Chondrocyte (in vitro differentiated cells): ENCODE results near the gene CAV1. TPM values are rescaled to one million over a fixed set of nuclear protein-coding genes. Genes with fewer than 3 reads are reported as not detected.

Source experiments
- DNase-seq: peaks from one replicate; pipeline ENCODE4 v3.0.0; 2021; ENCODE audit warnings: mixed read lengths, low spot score
- H3K27ac Mint-ChIP-seq: one replicate; pipeline ENCODE4 v1.8.0; 2021; ENCODE audit warnings: mild to moderate bottlenecking, moderate library complexity, mixed read lengths; ENCODE audit not compliant: unreplicated experiment
- H3K27me3 Mint-ChIP-seq: 2 replicates; pipeline ENCODE4 v1.8.0; 2021; ENCODE audit warnings: low read depth, mixed read lengths
- H3K36me3 Mint-ChIP-seq: 2 replicates; pipeline ENCODE4 v1.8.0; 2021; ENCODE audit warnings: low read depth, mixed read lengths
- H3K4me1 Mint-ChIP-seq: 2 replicates; pipeline ENCODE4 v1.8.0; 2021; ENCODE audit warnings: low read depth, mild to moderate bottlenecking, mixed read lengths
- H3K4me3 Mint-ChIP-seq: one replicate; pipeline ENCODE4 v1.8.0; 2021; ENCODE audit warnings: mild to moderate bottlenecking, moderate library complexity, mixed read lengths; ENCODE audit not compliant: unreplicated experiment
- H3K9me3 Mint-ChIP-seq: 2 replicates; pipeline ENCODE4 v1.8.0; 2021; ENCODE audit warnings: low read depth, mixed read lengths
- CTCF ChIP-seq: fragments of 200-600 bp; sonication (generic); IDR thresholded peaks from 2 replicates; pipeline ENCODE4 v1.5.0; 2021; ENCODE audit warnings: antibody characterized with exemption, mild to moderate bottlenecking, moderate library complexity
- total RNA-seq: library from RNA; stranded (reverse); gene quantifications from 3 replicates; pipeline ENCODE4 v1.2.1, GENCODE V29; 2021

CAV1 gene
- total RNA-seq, 1 donor from 2014 or later = 297 TPM

- no peak for TF ChIP-seq CTCF
- H3K4me3 Mint-ChIP-seq = peak overlapping the region; percentile 84
- H3K27me3 Mint-ChIP-seq = no peaks in the 10 kb centered on the region
- peaks cover 39% of the 10 kb centered on the region for H3K4me1 Mint-ChIP-seq
- H3K9me3 Mint-ChIP-seq = peaks cover 3% of the 10 kb centered on the region
- H3K36me3 Mint-ChIP-seq = peaks cover 4% of the 10 kb centered on the region
- peak overlapping the region; percentile 77 for H3K27ac Mint-ChIP-seq
- DNase-seq = peak; percentile 68
These were observed 24.6 kb upstream of the CAV1 start for GRCh38 chr7:116500078-116500853.

- Mint-ChIP-seq H3K9me3 (peaks cover 2% of the 10 kb centered on the region), H3K27me3 (no peaks in the 10 kb centered on the region), H3K27ac (peak overlapping the region; percentile 49), H3K4me3 (peak overlapping the region; percentile 84), H3K36me3 (peaks cover 6% of the 10 kb centered on the region), H3K4me1 (peaks cover 46% of the 10 kb centered on the region)
- DNase-seq = no peak
- TF ChIP-seq CTCF = no peak
These were observed 23.2 kb upstream of the CAV1 start for GRCh38 chr7:116501425-116502167.

- peaks cover 9% of the 10 kb centered on the region for H3K36me3 Mint-ChIP-seq
- DNase-seq = no peak
- peaks cover 50% of the 10 kb centered on the region for H3K4me1 Mint-ChIP-seq
- H3K27me3 Mint-ChIP-seq = no peaks in the 10 kb centered on the region
- peak overlapping the region; percentile 84 for H3K4me3 Mint-ChIP-seq
- no peak overlapping the region for H3K27ac Mint-ChIP-seq
- no peaks in the 10 kb centered on the region for H3K9me3 Mint-ChIP-seq
- no peak for TF ChIP-seq CTCF
These were observed 22.4 kb upstream of the CAV1 start for GRCh38 chr7:116502201-116503096.

GRCh38 chr7:116503835-116504234 is 21.0 kb upstream of the CAV1 start:
- Mint-ChIP-seq H3K9me3 (no peaks in the 10 kb centered on the region), H3K36me3 (peaks cover 11% of the 10 kb centered on the region), H3K27ac (peak overlapping the region; percentile 41), H3K27me3 (no peaks in the 10 kb centered on the region), H3K4me1 (peaks cover 43% of the 10 kb centered on the region), H3K4me3 (no peak overlapping the region)
- no peak for DNase-seq
- no peak for TF ChIP-seq CTCF

- peaks cover 43% of the 10 kb centered on the region for H3K4me1 Mint-ChIP-seq
- peaks cover 11% of the 10 kb centered on the region for H3K36me3 Mint-ChIP-seq
These were observed 19.6 kb upstream of the CAV1 start for GRCh38 chr7:116505278-116505677.

More at GRCh38 chr7:116505278-116505677, 19.6 kb upstream of the CAV1 start:
- no peaks in the 10 kb centered on the region for H3K27me3 Mint-ChIP-seq
- TF ChIP-seq CTCF = no peak
- DNase-seq = no peak
- H3K4me3 Mint-ChIP-seq = no peak overlapping the region
- peak overlapping the region; percentile 15 for H3K27ac Mint-ChIP-seq
- H3K9me3 Mint-ChIP-seq = no peaks in the 10 kb centered on the region
